Sigmoid colon (tissue), 7 donors: ENCODE results near the gene ANGPTL4. TPM values are rescaled to one million over a fixed set of nuclear protein-coding genes. Genes with fewer than 3 reads are reported as not detected.
A peak's percentile ranks its signal among the peaks of the same experiment; 100 is the strongest.

Experiments
- DNase-seq: peaks from one replicate; pipeline ENCODE4 v3.0.0-alpha.2; 2019
- H3K27ac ChIP-seq, 4 donors: fragments of 200-600 bp; sonication (generic); one replicate each; pipeline ENCODE4 v1.5.1; 2016 to 2019; ENCODE audit warnings: mild to moderate bottlenecking in 1 of 4
- H3K27me3 ChIP-seq, 3 donors: fragments of 200-600 bp; sonication (generic); one replicate each; pipeline ENCODE4 v1.5.1; 2019; ENCODE audit warnings: mild to moderate bottlenecking in 1 of 3
- H3K36me3 ChIP-seq, 4 donors: fragments of 200-600 bp; sonication (generic); one replicate each; pipeline ENCODE4 v1.5.1; 2016 to 2019
- H3K4me1 ChIP-seq, 4 donors: fragments of 200-600 bp; sonication (generic); one replicate each; pipeline ENCODE4 v1.5.1; 2017 to 2019
- H3K4me3 ChIP-seq, 4 donors: fragments of 200-600 bp; sonication (generic); one replicate each; pipeline ENCODE4 v1.5.1; 2017 to 2019; ENCODE audit warnings: mild to moderate bottlenecking in 2 of 4, moderate library complexity in 1 of 4
- H3K9me3 ChIP-seq, 4 donors: fragments of 200-600 bp in 3 of 4; sonication (generic) in 3 of 4; one replicate each; pipeline versions ENCODE4 v1.5.1 to v1.6.1; 2013 to 2019
- EP300 ChIP-seq, 4 donors: sonication (generic); formaldehyde crosslinking; IDR thresholded peaks; one replicate each; pipeline ENCODE4 v1.6.1; 2017; ENCODE audit warnings: antibody characterized with exemption in 4 of 4
- POLR2A ChIP-seq, 2 donors: fragments of 450-650 bp; IDR thresholded peaks; one replicate each; pipeline ENCODE4 v1.6.1; 2016; ENCODE audit warnings: antibody characterized with exemption in 2 of 2, mild to moderate bottlenecking in 2 of 2, moderate library complexity in 2 of 2
- POLR2AphosphoS5 ChIP-seq, 4 donors: sonication (generic); formaldehyde crosslinking; IDR thresholded peaks; one replicate each; pipeline ENCODE4 v1.6.1; 2017; ENCODE audit warnings: antibody characterized with exemption in 4 of 4
- WGBS, 2 donors: extraction: QIAGEN DNeasy Blood & Tissue Kit; methylation state at CpG; one replicate each; pipeline ENCODE4 v1.1.7; 2013; 5-methylcytosine and 5-hydroxymethylcytosine counted together
- intact Hi-C: fragments of 100-400 bp; cut with DNase I; formaldehyde crosslinking; loops from one replicate; pipeline ENCODE4 v1.15.1; 2023
- polyA plus RNA-seq, 3 donors: library from polyadenylated mRNA; stranded (reverse); fragments of 200-250 nt; gene quantifications; one replicate each; pipeline ENCODE4 v1.2.3, GENCODE V29; 2013
- total RNA-seq, 4 donors: library from RNA; depleted of rRNA; stranded (reverse); fragments of >200 nt; gene quantifications; one replicate each; pipeline ENCODE4 v1.1.0, GENCODE V29; 2016
- TF ChIP-seq, protein P1 (sequence below), 4 experiments: fragments of 450-650 bp in 3 of 4; fragments of 200-600 bp in 1 of 4; IDR thresholded peaks; one replicate each; pipeline ENCODE4 v1.5.1; 2016 to 2019; ENCODE audit warnings: antibody characterized with exemption in 4 of 4, mild to moderate bottlenecking in 3 of 4, moderate library complexity in 2 of 4
- donor health status: healthy with polysubstance abuse.
- donor health status: Bipolar disorder and iron deficiency.
- donor health status: healthy.

The ANGPTL4 gene
- total and polyA plus RNA-seq, 7 donors: 2.3 to 31.6 (median 10.3) TPM

DNA sequence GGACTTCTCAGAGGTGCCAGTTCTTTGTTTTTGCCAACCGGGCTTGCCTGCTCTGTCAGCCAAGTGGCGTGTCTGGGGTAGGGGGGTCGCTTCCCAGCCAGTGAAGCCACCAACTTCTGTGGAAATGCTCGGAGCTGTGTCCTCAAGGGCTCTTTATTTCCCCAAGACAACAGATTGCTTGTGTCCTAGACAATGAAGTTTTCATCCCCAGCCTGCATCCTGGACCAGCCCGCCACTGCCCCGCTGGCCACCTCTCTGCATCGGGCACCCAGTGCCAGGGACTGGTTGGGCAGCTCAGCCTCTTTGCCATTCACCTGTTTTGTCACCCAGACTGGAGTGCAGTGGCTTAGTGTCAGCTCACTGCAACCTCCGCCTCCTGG lies 29.9 kb downstream of the ANGPTL4 start:
- 90 to 95% methylated on average over 8 of the region's 8 CpGs for WGBS, 2 donors

DNA sequence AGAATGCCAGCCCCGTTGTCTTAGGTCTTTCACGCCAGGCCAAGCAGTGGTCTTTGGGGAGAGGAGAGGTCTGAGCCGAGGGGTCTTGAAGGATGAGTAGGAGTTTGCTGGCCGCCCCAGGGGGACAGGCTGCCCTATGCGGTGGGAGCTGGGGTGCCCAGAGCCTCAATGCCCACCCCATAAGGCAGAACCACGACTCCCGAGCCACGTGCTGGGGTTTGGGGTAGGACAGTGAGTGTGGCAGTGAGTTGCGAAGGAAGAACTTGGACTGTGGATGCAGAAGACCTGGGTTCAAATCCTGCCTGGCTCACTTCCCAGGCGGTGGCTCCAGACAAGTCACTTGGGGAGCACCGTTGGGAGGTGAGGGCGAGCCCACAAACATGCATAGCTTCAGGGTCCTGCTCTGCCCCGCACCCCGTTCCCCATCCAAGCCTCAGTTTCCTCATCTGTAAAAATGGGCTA lies 31.7 kb downstream of the ANGPTL4 start:
- 89 to 93% methylated on average over 14 of the region's 14 CpGs for WGBS, 2 donors
- H3K4me1 ChIP-seq: peaks cover 4 to 70% (median 66%) of the 10 kb centered on the region in 4 donors
- intact Hi-C loops: loop anchor here (5.0 kb wide), 1 partner anchor 112 kb away; no protein-coding TSS in a partner anchor

More for the DNA sequence above, 29.9 kb downstream of the ANGPTL4 start:
- Histone ChIP-seq H3K9me3 (no peaks in the 10 kb centered on the region), H3K36me3 (no peaks in the 10 kb centered on the region), H3K27me3 (no peaks in the 10 kb centered on the region), H3K4me3 (no peak overlapping the region), H3K27ac (peak overlapping the region; percentile 99 to 100 (median 100)), H3K4me1 (peaks cover 4 to 75% (median 66%) of the 10 kb centered on the region in 4 donors)
- intact Hi-C loops: no loop called here
- DNase-seq: no peak
- no peak for TF ChIP-seq POLR2AphosphoS5 (IDR thresholded peaks at IDR 0.05)
- TF ChIP-seq, protein P1, sequence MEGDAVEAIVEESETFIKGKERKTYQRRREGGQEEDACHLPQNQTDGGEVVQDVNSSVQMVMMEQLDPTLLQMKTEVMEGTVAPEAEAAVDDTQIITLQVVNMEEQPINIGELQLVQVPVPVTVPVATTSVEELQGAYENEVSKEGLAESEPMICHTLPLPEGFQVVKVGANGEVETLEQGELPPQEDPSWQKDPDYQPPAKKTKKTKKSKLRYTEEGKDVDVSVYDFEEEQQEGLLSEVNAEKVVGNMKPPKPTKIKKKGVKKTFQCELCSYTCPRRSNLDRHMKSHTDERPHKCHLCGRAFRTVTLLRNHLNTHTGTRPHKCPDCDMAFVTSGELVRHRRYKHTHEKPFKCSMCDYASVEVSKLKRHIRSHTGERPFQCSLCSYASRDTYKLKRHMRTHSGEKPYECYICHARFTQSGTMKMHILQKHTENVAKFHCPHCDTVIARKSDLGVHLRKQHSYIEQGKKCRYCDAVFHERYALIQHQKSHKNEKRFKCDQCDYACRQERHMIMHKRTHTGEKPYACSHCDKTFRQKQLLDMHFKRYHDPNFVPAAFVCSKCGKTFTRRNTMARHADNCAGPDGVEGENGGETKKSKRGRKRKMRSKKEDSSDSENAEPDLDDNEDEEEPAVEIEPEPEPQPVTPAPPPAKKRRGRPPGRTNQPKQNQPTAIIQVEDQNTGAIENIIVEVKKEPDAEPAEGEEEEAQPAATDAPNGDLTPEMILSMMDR (IDR thresholded peaks at IDR 0.05): no peak
- TF ChIP-seq POLR2A (IDR thresholded peaks at IDR 0.05): no peak
- TF ChIP-seq EP300 (IDR thresholded peaks at IDR 0.05): no peak

DNA sequence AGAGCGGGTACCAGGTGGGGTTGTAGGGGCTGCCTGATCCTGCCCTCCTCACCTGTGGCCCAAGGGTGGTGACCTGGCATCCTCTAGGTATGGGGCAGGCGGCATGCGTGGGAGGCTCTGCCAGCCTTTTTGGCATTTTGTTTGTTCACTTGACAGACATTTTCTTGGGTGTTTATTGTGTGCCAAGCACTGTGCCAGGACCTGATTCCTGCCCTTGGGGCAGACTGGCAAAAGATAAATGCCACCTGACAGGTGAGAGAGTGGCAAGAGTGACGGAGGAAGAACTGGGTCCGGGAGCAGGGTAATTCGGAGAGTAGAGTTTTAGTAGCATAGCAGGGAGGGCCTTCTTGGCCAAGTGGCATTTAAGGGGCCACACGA lies 32.2 kb downstream of the ANGPTL4 start:
- 91 to 96% methylated on average over 7 of the region's 7 CpGs for WGBS, 2 donors
- intact Hi-C loops: loop anchor here (5.0 kb wide), 1 partner anchor 111 kb away; no protein-coding TSS in a partner anchor
- Histone ChIP-seq H3K4me1 (peaks cover under 1 to 65% (median 60%) of the 10 kb centered on the region in 4 donors), H3K27ac (peak overlapping the region in 1 of 4 donors; percentile 100), H3K9me3 (no peaks in the 10 kb centered on the region), H3K27me3 (no peaks in the 10 kb centered on the region), H3K36me3 (peaks cover 0 to 19% (median 11%) of the 10 kb centered on the region in 4 donors), H3K4me3 (no peak overlapping the region)
- no peak for DNase-seq
- TF ChIP-seq, protein P1 (IDR thresholded peaks at IDR 0.05): no peak

More for the DNA sequence above, 31.7 kb downstream of the ANGPTL4 start:
- TF ChIP-seq POLR2AphosphoS5 (IDR thresholded peaks at IDR 0.05): no peak
- no peak for TF ChIP-seq EP300 (IDR thresholded peaks at IDR 0.05)
- TF ChIP-seq POLR2A (IDR thresholded peaks at IDR 0.05): no peak
- Histone ChIP-seq H3K9me3 (no peaks in the 10 kb centered on the region), H3K4me3 (no peak overlapping the region), H3K27me3 (no peaks in the 10 kb centered on the region), H3K36me3 (peaks cover 0 to 16% (median 10%) of the 10 kb centered on the region in 4 donors), H3K27ac (peak overlapping the region in 3 of 4 donors; percentile 99 to 100 (median 100))
- DNase-seq: no peak

DNA sequence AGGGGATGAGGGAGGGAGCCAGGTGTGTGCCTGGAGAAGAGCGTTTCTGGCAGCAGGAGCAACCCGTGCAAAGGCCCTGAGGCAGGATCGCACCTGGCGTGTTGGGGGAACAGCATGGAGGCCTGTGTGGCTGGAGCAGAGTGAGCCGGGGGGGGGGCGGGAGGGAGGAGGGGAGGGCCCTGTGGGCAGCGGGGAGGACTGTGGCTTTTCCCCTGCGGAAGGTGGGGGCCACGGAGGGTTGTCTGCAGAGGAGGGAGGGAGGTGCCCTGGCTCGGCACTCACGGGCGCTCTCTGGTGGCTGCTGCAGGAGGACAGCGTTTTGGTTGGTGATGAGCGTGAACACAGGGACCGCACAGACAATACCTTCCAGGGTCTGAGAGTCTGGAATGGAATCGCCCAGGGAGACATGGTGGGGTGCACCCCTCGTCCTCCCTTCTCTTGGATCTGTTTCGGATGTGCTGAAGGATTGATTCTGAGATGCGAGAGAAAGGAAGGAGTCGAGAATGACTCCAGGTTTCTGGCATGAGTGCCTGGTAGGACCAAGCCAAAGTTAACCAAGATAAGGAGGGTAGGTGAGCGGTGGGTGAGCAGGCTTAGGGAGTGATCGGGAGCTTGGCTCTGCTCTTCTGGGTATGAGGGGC lies 32.7 kb downstream of the ANGPTL4 start:
- DNase-seq: peak; percentile 86
- 64 to 68% methylated on average over 22 of the region's 22 CpGs for WGBS, 2 donors
- TF ChIP-seq POLR2A (IDR thresholded peaks at IDR 0.05) (no peak), POLR2AphosphoS5 (IDR thresholded peaks at IDR 0.05) (no peak), EP300 (IDR thresholded peaks at IDR 0.05) (no peak)
- TF ChIP-seq, protein P1 (IDR thresholded peaks at IDR 0.05): peak; percentile 30 to 53 (median 39)

DNA sequence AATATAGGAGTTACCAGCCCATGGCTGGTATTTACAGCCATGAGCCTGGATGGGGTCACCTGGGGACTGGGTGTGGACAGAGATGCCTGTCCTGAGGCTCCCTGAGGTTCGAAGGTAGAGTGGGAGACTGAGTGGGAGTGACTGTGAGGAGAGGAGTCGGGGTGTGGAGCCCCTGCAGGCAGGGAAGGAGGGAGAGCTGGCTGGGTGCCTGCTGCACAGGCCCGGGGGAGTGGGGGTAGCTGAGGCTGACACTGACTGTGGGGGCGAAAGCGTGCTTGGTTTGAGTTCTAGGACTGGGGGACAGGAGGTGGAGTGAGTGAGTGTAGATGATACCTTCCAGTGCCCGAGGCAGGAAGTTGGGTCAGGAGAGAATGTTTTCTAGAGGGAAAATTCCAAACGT lies 33.3 kb downstream of the ANGPTL4 start:
- H3K9me3 ChIP-seq: no peaks in the 10 kb centered on the region
- 61 to 72% methylated on average over 7 of the region's 7 CpGs for WGBS, 2 donors
- DNase-seq: no peak
- H3K27me3 ChIP-seq: no peaks in the 10 kb centered on the region
- H3K36me3 ChIP-seq: peaks cover 5 to 27% (median 14%) of the 10 kb centered on the region in 4 donors
- H3K27ac ChIP-seq: peak overlapping the region in 2 of 4 donors; percentile 11 to 28
- H3K4me3 ChIP-seq: no peak overlapping the region
- intact Hi-C loops: loop anchor here (1.0 to 5.0 kb wide), 2 partner anchors 43 to 110 kb away; no protein-coding TSS in a partner anchor
- peaks cover 0 to 54% (median 49%) of the 10 kb centered on the region in 4 donors for H3K4me1 ChIP-seq
- TF ChIP-seq, protein P1 (IDR thresholded peaks at IDR 0.05): no peak
- no peak for TF ChIP-seq EP300 (IDR thresholded peaks at IDR 0.05)
- no peak for TF ChIP-seq POLR2AphosphoS5 (IDR thresholded peaks at IDR 0.05)
- no peak for TF ChIP-seq POLR2A (IDR thresholded peaks at IDR 0.05)

More for the DNA sequence above, 32.7 kb downstream of the ANGPTL4 start:
- H3K4me1 ChIP-seq: peaks cover 0 to 60% (median 55%) of the 10 kb centered on the region in 4 donors
- no peaks in the 10 kb centered on the region for H3K9me3 ChIP-seq
- intact Hi-C loops: loop anchor here (1.0 to 5.0 kb wide), 2 partner anchors 42 to 111 kb away; no protein-coding TSS in a partner anchor
- H3K27me3 ChIP-seq: no peaks in the 10 kb centered on the region
- no peak overlapping the region for H3K4me3 ChIP-seq
- peaks cover 0 to 22% (median 11%) of the 10 kb centered on the region in 4 donors for H3K36me3 ChIP-seq
- H3K27ac ChIP-seq: peak overlapping the region in 2 of 4 donors; percentile 28 to 100
